Measurements from ENCODE around the gene ASIP.
"Not testable (repeated sequence)": the region's sequence is repeated elsewhere in the genome, so short reads cannot be mapped to it uniquely, and the experiment has no call there.

DNA sequence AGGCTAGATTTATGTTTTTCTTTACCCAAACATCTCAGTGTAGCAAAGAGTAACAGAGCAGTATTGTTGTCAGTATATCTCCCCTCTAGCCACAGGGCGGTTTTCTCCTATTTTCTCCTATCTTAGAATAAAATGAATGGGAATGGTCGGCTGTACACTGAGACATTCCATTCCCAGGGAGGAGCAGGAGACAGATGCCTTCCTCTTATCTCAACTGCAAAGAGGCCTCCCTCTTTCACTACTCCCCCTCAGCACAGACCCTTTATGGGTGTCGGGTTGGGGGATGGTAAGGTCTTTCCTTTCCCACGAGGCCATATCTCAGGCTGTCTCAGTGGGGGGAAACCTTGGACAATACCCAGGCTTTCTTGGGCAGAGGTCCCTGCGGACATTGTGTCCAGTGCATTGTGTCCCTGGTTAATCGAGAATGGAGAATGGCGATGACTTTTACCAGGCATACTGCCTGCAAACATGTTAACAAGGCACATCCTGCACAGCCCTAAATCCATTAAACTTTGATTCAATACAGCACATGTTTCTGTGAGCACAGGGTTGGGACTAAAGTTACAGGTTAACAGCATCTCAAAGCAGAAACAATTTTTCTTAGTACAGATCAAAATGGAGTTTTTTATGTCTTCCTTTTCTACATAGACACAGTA, 11.3 kb downstream of the ASIP start:
- TF ChIP-seq, protein P1, sequence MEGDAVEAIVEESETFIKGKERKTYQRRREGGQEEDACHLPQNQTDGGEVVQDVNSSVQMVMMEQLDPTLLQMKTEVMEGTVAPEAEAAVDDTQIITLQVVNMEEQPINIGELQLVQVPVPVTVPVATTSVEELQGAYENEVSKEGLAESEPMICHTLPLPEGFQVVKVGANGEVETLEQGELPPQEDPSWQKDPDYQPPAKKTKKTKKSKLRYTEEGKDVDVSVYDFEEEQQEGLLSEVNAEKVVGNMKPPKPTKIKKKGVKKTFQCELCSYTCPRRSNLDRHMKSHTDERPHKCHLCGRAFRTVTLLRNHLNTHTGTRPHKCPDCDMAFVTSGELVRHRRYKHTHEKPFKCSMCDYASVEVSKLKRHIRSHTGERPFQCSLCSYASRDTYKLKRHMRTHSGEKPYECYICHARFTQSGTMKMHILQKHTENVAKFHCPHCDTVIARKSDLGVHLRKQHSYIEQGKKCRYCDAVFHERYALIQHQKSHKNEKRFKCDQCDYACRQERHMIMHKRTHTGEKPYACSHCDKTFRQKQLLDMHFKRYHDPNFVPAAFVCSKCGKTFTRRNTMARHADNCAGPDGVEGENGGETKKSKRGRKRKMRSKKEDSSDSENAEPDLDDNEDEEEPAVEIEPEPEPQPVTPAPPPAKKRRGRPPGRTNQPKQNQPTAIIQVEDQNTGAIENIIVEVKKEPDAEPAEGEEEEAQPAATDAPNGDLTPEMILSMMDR (IDR thresholded peaks at IDR 0.05 in 4 of 5, conservative IDR thresholded peaks at IDR 0.05 in 1 of 5) = not testable (repeated sequence)
- not testable (repeated sequence) for TF ChIP-seq POLR2A (IDR thresholded peaks at IDR 0.05)

Measured in gastrocnemius medialis (tissue), 4 donors.